NCI-H187 treated with DMSO at 0.1 percent for 48 hours (cell line): ENCODE results near the gene OXGR1.

Source experiments
- DNase-seq: peaks from one replicate; lab custom pipeline; 2025; lab: John Stamatoyannopoulos, UW

OXGR1 gene

GRCh38 chr13:96963786-96964475 is 30.3 kb downstream of the OXGR1 start:
- no peak for DNase-seq

- no peak for DNase-seq
Measured at GRCh38 chr13:96960379-96960778, 33.9 kb downstream of the OXGR1 start.

DNA sequence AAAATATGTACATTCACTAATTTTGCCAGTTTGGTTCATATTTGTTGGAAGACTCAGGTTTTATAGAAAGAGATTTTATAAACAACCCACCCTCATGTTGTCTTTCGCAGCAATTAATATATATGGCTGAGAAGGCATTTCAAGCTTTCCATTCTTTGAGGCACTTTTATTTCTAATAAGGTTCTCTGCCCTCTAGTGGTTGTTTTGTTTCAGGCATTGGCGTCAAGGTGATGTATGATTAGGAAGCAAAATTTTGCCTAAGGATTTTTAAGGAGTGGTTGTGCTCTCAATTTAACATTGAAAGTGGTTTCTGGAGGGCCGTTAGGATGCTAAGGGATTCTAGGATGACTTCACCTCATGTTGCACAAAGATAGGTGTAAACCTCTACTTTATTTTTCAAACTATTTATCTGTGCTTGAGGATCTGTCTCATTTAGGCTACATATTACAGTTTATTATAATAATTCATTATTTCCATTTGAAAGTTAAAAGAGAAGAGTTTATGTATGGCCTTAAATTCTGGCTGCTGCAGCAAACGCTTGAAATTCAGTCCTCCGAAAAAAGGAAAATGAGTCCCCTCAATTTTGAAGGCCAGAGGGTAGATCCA is 35.9 kb downstream of the OXGR1 start:
- peak; percentile 61 for DNase-seq

DNA sequence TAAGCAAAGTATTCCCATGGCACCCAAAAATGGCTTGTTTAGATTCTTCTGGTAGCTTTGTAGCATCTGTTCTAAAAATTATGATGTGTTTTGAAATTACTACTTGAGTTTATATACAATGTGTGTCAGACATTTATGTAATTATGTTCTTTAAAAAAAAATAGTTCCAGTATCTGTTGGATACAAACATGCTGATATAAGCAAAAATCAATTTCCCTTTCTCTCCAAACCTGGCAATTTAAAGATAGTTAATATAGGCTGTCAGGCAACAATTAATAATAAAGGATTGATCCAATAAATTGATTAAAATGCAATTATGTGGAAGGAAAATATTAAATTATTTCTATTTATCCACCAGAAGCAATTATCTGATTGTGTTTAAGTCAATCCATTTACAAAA is 41.7 kb downstream of the OXGR1 start:
- no peak for DNase-seq

DNA sequence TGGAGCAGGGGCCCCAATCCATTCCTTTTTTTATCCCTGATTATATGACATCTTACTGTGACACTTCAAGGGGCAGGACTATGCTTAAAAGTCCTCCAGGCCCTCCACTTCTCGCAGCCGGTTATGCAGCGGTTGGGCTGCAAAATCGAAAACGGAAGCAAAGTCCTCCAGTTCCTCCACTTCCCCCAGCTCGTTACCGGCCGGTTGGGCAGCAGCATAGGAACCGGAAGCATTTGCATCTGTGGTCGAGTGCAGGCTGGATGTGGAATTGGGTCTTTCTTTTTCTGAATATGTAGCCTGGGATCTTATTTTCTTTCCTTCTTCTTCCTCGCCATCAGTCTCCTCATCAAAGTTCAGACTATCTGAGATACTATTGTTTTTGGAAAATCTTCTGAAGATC is 46.1 kb downstream of the OXGR1 start:
- no peak for DNase-seq

DNA sequence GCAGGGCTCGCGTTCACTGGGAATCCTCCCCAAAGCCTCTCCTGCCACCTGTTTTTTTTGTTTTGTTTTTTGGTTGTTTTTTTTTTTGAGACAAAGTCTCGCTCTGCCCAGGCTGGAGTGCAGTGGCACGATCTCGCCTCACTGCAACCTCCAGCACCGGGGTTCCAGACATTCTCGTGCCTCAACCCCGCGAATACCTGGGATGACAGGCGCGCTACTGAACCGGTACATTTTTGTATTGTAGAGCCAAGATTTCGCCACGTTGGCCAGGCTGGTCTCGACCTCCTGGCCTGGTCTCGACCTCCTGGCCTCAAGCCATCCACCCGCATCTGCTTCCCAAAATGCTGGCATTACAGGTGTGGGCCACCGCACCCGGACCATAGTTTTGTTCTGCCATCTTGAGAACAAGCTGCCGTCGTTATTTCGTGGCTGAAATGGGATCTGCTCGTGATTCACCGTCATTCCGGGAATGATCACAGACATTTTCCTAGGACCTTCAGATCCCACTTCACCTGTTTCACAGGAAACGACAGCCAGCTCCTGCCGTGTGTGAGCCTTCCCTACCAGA is 46.8 kb downstream of the OXGR1 start:
- DNase-seq = no peak

DNA sequence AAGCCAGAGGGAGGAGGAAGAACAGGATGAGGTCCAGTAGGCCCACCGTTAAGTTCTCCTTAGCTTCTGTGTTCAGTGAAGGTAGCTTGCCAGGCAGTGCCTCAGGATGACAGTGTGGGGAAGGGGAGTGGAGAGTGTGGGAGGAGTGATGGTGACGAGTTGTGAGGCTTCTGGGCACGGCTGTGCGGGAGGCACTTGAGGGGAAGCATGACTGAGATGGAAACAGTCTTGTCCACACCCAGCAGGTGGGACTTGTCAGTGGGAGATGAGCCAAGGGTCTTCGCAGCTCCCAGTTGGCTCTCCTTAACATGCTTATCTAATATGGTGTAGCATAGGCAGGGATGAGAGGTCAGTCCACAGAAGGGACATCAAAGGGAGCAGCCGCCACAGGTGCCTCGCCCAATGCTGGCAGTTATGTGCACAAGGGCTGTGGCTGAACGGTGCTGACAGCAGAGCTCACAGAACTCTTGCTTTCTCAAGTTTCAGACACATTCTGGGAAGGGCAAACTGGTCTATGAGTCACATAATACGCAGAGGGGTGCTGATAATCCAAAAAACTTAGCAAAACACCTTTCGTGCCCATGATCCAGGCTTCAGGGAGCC is 47.5 kb downstream of the OXGR1 start:
- DNase-seq = no peak

GRCh38 chr13:96940961-96941360 is 53.3 kb downstream of the OXGR1 start:
- no peak for DNase-seq

DNA sequence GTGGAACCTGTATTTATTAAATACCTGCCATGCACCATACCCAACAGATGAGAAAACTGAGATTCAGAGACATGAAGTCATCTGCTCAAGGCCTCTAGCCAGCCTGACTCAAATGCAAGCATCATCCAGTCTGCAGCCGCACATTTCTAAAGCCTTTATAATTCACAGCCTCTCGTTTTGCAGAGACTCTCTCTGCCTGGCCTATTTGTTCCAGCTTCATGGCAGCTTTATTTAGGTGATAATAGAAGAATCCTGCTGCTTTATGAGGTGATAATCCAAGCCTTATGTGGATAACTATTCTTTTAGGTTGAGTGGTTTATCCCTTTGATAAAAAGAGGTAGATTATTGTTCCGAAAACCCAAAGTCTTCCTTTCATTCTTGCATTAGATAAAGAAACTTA is 58.4 kb downstream of the OXGR1 start:
- no peak for DNase-seq
